Sigmoid colon (tissue), 7 donors: ENCODE results near the gene TMEM14A. TPM values are rescaled to one million over a fixed set of nuclear protein-coding genes. Genes with fewer than 3 reads are reported as not detected.

Experiments
- DNase-seq: peaks from one replicate; pipeline ENCODE4 v3.0.0-alpha.2; 2019
- H3K27ac ChIP-seq, 4 donors: fragments of 200-600 bp; sonication (generic); one replicate each; pipeline ENCODE4 v1.5.1; 2016 to 2019; ENCODE audit warnings: mild to moderate bottlenecking in 1 of 4
- H3K27me3 ChIP-seq, 3 donors: fragments of 200-600 bp; sonication (generic); one replicate each; pipeline ENCODE4 v1.5.1; 2019; ENCODE audit warnings: mild to moderate bottlenecking in 1 of 3
- H3K36me3 ChIP-seq, 4 donors: fragments of 200-600 bp; sonication (generic); one replicate each; pipeline ENCODE4 v1.5.1; 2016 to 2019
- H3K4me1 ChIP-seq, 4 donors: fragments of 200-600 bp; sonication (generic); one replicate each; pipeline ENCODE4 v1.5.1; 2017 to 2019
- H3K4me3 ChIP-seq, 4 donors: fragments of 200-600 bp; sonication (generic); one replicate each; pipeline ENCODE4 v1.5.1; 2017 to 2019; ENCODE audit warnings: mild to moderate bottlenecking in 2 of 4, moderate library complexity in 1 of 4
- H3K9me3 ChIP-seq, 4 donors: fragments of 200-600 bp in 3 of 4; sonication (generic) in 3 of 4; one replicate each; pipeline versions ENCODE4 v1.5.1 to v1.6.1; 2013 to 2019
- EP300 ChIP-seq, 4 donors: sonication (generic); formaldehyde crosslinking; IDR thresholded peaks; one replicate each; pipeline ENCODE4 v1.6.1; 2017; ENCODE audit warnings: antibody characterized with exemption in 4 of 4
- POLR2A ChIP-seq, 2 donors: fragments of 450-650 bp; IDR thresholded peaks; one replicate each; pipeline ENCODE4 v1.6.1; 2016; ENCODE audit warnings: antibody characterized with exemption in 2 of 2, mild to moderate bottlenecking in 2 of 2, moderate library complexity in 2 of 2
- POLR2AphosphoS5 ChIP-seq, 4 donors: sonication (generic); formaldehyde crosslinking; IDR thresholded peaks; one replicate each; pipeline ENCODE4 v1.6.1; 2017; ENCODE audit warnings: antibody characterized with exemption in 4 of 4
- WGBS, 2 donors: extraction: QIAGEN DNeasy Blood & Tissue Kit; methylation state at CpG; one replicate each; pipeline ENCODE4 v1.1.7; 2013; 5-methylcytosine and 5-hydroxymethylcytosine counted together
- intact Hi-C: fragments of 100-400 bp; cut with DNase I; formaldehyde crosslinking; loops from one replicate; pipeline ENCODE4 v1.15.1; 2023
- polyA plus RNA-seq, 3 donors: library from polyadenylated mRNA; stranded (reverse); fragments of 200-250 nt; gene quantifications; one replicate each; pipeline ENCODE4 v1.2.3, GENCODE V29; 2013
- total RNA-seq, 4 donors: library from RNA; depleted of rRNA; stranded (reverse); fragments of >200 nt; gene quantifications; one replicate each; pipeline ENCODE4 v1.1.0, GENCODE V29; 2016
- TF ChIP-seq, protein P1 (sequence below), 4 experiments: fragments of 450-650 bp in 3 of 4; fragments of 200-600 bp in 1 of 4; IDR thresholded peaks; one replicate each; pipeline ENCODE4 v1.5.1; 2016 to 2019; ENCODE audit warnings: antibody characterized with exemption in 4 of 4, mild to moderate bottlenecking in 3 of 4, moderate library complexity in 2 of 4
- donor health status: healthy with polysubstance abuse.
- donor health status: Bipolar disorder and iron deficiency.
- donor health status: healthy.

Gene TMEM14A, protein sequence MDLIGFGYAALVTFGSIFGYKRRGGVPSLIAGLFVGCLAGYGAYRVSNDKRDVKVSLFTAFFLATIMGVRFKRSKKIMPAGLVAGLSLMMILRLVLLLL
- 10 to 100 TPM; 24.7 to 48.5 (median 41.2) TPM for total RNA-seq
- polyA plus RNA-seq, result 10 to 100 TPM; 18.5 to 25.2 (median 24.1) TPM

DNA sequence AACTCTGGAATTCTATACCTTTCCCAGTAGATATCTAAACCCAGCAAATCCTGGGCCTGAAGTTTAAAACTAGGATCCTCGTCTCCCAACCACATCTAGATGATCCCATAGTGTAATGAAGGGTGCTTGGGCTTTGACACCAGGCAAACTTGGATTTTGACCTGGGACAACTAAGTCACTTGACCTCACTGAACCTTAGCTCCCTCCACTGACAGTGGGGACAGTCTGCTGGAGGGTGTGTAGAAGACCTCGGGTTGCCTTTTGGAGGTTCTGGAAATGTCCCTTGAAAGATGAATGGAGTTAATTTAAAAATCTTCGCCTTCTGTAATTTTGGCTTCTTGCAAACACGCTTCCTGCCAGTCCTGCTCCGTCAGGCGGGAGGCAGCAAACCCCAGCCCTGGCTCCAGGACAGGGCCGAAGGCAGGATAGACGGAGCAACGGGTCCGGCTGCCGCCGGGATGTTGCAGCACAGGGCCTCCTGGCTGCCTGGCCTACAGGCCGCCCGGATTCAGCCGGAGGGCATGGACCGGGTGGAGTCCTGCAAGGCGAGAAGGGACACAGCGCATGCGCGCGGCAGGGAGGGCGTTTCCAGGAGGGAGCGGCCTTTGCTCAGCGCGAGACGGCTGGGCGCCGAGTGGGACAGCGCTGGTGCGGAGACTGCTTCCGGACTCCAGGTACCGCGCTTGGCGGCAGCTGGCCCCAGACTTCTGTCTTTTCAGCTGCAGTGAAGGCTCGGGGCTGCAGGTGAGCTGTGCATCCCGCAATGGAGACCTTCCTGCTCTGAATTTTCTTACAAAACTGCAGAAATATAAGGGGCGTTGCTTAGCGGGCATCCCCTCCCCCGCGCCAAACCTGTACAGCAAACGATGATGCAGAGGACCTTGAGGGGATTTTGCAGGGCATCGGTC is at the start of gene TMEM14A:
TMEM14A (plus strand) TSS at position 612 of the 908 bp plus-strand sequence. CDS start 5,990 bp downstream, outside the sequence.
- Histone ChIP-seq H3K4me1 (peaks cover 0 to 15% (median 10%) of the 10 kb centered on the region in 4 donors), H3K36me3 (no peaks in the 10 kb centered on the region), H3K4me3 (peak within 1 kb of the TSS; percentile 59 to 65 (median 62)), H3K27me3 (no peaks in the 10 kb centered on the region), H3K9me3 (no peaks in the 10 kb centered on the region), H3K27ac (peak within 1 kb of the TSS; percentile 58 to 75 (median 63))
- intact Hi-C loops, result no loop called here
- TF ChIP-seq, protein P1, sequence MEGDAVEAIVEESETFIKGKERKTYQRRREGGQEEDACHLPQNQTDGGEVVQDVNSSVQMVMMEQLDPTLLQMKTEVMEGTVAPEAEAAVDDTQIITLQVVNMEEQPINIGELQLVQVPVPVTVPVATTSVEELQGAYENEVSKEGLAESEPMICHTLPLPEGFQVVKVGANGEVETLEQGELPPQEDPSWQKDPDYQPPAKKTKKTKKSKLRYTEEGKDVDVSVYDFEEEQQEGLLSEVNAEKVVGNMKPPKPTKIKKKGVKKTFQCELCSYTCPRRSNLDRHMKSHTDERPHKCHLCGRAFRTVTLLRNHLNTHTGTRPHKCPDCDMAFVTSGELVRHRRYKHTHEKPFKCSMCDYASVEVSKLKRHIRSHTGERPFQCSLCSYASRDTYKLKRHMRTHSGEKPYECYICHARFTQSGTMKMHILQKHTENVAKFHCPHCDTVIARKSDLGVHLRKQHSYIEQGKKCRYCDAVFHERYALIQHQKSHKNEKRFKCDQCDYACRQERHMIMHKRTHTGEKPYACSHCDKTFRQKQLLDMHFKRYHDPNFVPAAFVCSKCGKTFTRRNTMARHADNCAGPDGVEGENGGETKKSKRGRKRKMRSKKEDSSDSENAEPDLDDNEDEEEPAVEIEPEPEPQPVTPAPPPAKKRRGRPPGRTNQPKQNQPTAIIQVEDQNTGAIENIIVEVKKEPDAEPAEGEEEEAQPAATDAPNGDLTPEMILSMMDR (IDR thresholded peaks at IDR 0.05), result no peak
- TF ChIP-seq POLR2AphosphoS5 (IDR thresholded peaks at IDR 0.05), result peak; percentile 54 to 85 (median 76)
- TF ChIP-seq EP300 (IDR thresholded peaks at IDR 0.05), result no peak
- peak; percentile 14 to 67 for TF ChIP-seq POLR2A (IDR thresholded peaks at IDR 0.05)
- DNase-seq, result peak; percentile 97
- 2 to 3% methylated on average over 42 of the region's 42 CpGs for WGBS, 2 donors

DNA sequence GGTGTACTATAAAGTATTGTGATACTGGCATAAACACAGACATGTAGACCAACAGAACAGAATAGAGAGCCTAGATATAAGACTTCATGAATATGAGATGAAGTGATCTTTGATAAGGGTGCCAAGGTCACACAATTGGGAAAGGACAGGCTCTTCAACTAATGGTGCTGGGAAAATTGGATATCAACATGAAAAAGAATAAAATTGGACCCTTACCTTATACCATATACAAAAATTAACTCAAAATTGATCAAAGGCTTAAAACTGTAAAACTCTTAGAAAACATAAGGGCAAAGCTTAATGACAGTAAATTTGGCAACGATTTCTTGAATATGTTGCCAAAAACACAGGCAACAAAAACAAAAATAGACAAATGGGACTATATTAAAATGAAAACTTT is 49.3 kb upstream of the TMEM14A start:
- no peak overlapping the region for H3K27ac ChIP-seq
- DNase-seq, result no peak
- no peaks in the 10 kb centered on the region for H3K9me3 ChIP-seq
- H3K27me3 ChIP-seq, result no peaks in the 10 kb centered on the region
- intact Hi-C loops, result no loop called here
- H3K36me3 ChIP-seq, result no peaks in the 10 kb centered on the region
- no peaks in the 10 kb centered on the region for H3K4me1 ChIP-seq
- 68 to 77% methylated on average over 1 of the region's 1 CpG for WGBS, 2 donors
- TF ChIP-seq POLR2AphosphoS5 (IDR thresholded peaks at IDR 0.05) (no peak), POLR2A (IDR thresholded peaks at IDR 0.05) (no peak)
- TF ChIP-seq, protein P1 (IDR thresholded peaks at IDR 0.05), result no peak
- no peak overlapping the region for H3K4me3 ChIP-seq

DNA sequence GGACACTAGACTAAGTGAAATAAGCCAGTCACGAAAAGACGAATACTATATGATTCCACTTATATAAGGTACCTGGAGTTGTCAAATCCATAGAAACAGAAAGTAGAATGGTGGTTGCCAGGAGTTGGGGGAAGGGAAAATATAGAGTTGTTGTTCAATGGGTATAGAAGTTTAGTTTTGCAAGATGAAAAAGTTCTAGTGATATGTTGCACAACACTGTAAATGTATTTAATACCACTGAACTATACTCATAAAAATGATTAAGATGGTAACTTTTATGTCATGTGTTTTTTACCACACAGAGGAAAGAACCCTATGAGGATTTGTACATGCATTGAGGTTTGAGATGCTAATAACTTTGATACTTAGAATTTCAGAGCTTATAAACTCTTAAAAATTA is 48.1 kb upstream of the TMEM14A start:
- no peaks in the 10 kb centered on the region for H3K4me1 ChIP-seq
- H3K27me3 ChIP-seq, result no peaks in the 10 kb centered on the region
- TF ChIP-seq, protein P1 (IDR thresholded peaks at IDR 0.05), result no peak
- TF ChIP-seq POLR2A (IDR thresholded peaks at IDR 0.05) (no peak), POLR2AphosphoS5 (IDR thresholded peaks at IDR 0.05) (no peak), EP300 (IDR thresholded peaks at IDR 0.05) (no peak)
- H3K27ac ChIP-seq, result no peak overlapping the region
- WGBS, 2 donors, result 92 to 95% methylated on average over 2 of the region's 2 CpGs
- H3K4me3 ChIP-seq, result no peak overlapping the region
- intact Hi-C loops, result no loop called here
- H3K36me3 ChIP-seq, result no peaks in the 10 kb centered on the region
- no peak for DNase-seq
- H3K9me3 ChIP-seq, result no peaks in the 10 kb centered on the region

DNA sequence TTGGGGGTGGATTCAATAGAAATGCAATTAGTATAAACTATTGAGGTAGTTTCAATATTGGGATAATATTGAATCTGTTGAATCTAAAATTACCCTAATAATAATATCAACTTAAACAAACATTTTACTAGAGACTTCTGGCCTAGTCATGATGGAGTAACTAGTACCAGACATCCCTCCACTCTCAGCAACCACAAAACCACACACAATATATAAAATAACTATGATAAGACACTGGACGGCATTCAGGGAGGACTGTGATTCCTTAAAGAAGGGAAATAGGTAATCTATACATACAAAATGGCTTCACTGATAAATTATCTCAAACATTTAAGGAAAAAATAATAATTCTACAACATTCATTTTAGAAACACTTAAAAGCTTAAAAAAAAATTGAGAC is 38.9 kb upstream of the TMEM14A start:
- no peaks in the 10 kb centered on the region for H3K4me1 ChIP-seq
- H3K4me3 ChIP-seq, result no peak overlapping the region
- no peaks in the 10 kb centered on the region for H3K36me3 ChIP-seq
- 90 to 92% methylated on average over 1 of the region's 1 CpG for WGBS, 2 donors
- H3K27ac ChIP-seq, result no peak overlapping the region
- TF ChIP-seq POLR2A (IDR thresholded peaks at IDR 0.05), result no peak
- no peak for TF ChIP-seq EP300 (IDR thresholded peaks at IDR 0.05)
- H3K27me3 ChIP-seq, result no peaks in the 10 kb centered on the region
- no peak for DNase-seq
- H3K9me3 ChIP-seq, result no peaks in the 10 kb centered on the region
- intact Hi-C loops, result no loop called here

DNA sequence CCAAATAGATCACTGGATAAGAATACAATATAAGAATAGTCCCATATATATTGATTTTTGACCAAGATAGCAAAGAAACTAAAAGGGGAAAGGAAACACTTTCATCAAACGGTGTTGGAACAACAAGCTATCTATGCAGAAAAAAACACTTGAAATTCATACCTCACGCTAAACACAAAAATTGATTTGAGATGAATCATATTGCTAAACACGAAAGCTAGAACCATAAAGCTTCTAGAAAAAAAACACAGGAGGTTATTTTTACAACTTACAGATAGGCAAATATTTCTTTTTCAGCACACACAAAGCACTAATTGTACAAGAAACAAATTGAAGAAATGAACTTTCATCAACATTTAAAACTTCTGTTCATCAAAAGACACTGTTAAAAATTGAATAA is 36.7 kb upstream of the TMEM14A start:
- Histone ChIP-seq H3K27me3 (no peaks in the 10 kb centered on the region), H3K27ac (no peak overlapping the region), H3K36me3 (no peaks in the 10 kb centered on the region), H3K4me3 (no peak overlapping the region), H3K9me3 (no peaks in the 10 kb centered on the region), H3K4me1 (no peaks in the 10 kb centered on the region)
- intact Hi-C loops, result no loop called here
- TF ChIP-seq POLR2AphosphoS5 (IDR thresholded peaks at IDR 0.05) (no peak), POLR2A (IDR thresholded peaks at IDR 0.05) (no peak), EP300 (IDR thresholded peaks at IDR 0.05) (no peak)
- TF ChIP-seq, protein P1 (IDR thresholded peaks at IDR 0.05), result no peak
- WGBS, 2 donors, result 24 to 67% methylated on average over 3 of the region's 3 CpGs
- DNase-seq, result no peak
